LHCN-M2 (cell line): ENCODE results near the gene ARHGEF40. TPM values are rescaled to one million over a fixed set of nuclear protein-coding genes. Genes with fewer than 3 reads are reported as not detected.

Experiments
- DNase-seq: peaks from one replicate; pipeline ENCODE4 v3.0.0-alpha.2; 2012; ENCODE audit warnings: low read depth
- polyA plus RNA-seq: library from polyadenylated mRNA; unstranded; fragments of >200 nt; gene quantifications from one replicate; pipeline ENCODE4 v1.2.1, GENCODE V29; 2012; ENCODE audit warnings: missing spikeins
- total RNA-seq: library from RNA; depleted of rRNA; stranded (reverse); fragments of >200 nt; gene quantifications from 2 replicates; pipeline ENCODE4 v1.2.3, GENCODE V29; 2014; rRNA removed

Gene ARHGEF40
- 42.0 and 43.9 TPM in 2 replicates for total RNA-seq
- 21.4 TPM for polyA plus RNA-seq

- DNase-seq, result peak; percentile 40
These were observed at the start of gene ARHGEF40 for GRCh38 chr14:21070083-21070609. Gene ARHGEF40, plus strand, starts transcription at chr14:21070304. Its CDS starts 93 bp downstream, at chr14:21070397.

GRCh38 chr14:21020977-21021545 lies 49.0 kb upstream of the ARHGEF40 start:
- no peak for DNase-seq

- DNase-seq, result no peak
These were observed 47.4 kb upstream of the ARHGEF40 start for GRCh38 chr14:21022686-21023085.

- DNase-seq, result no peak
These were observed 46.9 kb upstream of the ARHGEF40 start for GRCh38 chr14:21023174-21023573.

- no peak for DNase-seq
These were observed 46.1 kb upstream of the ARHGEF40 start for GRCh38 chr14:21023817-21024584.

- no peak for DNase-seq
These were observed 45.3 kb upstream of the ARHGEF40 start, which contains the start of gene NDRG2 for GRCh38 chr14:21024585-21025370. Gene NDRG2, minus strand, starts transcription at chr14:21025061. Its CDS starts 1,746 bp downstream, at chr14:21023315.

GRCh38 chr14:21025371-21026273 lies 44.5 kb upstream of the ARHGEF40 start:
- DNase-seq, result no peak

GRCh38 chr14:21026274-21026987 lies 43.7 kb upstream of the ARHGEF40 start:
- no peak for DNase-seq

- no peak for DNase-seq
These were observed 43.2 kb upstream of the ARHGEF40 start for GRCh38 chr14:21026988-21027315.

GRCh38 chr14:21029917-21030316 lies 40.2 kb upstream of the ARHGEF40 start, which contains the start of gene TPPP2:
Gene TPPP2, plus strand, starts transcription at chr14:21030217. Its CDS starts 365 bp downstream, at chr14:21030582.
- DNase-seq, result no peak

- DNase-seq, result no peak
These were observed 39.6 kb upstream of the ARHGEF40 start for GRCh38 chr14:21030531-21030930.

GRCh38 chr14:21032326-21033132 lies 37.6 kb upstream of the ARHGEF40 start:
- no peak for DNase-seq

GRCh38 chr14:21033133-21033698 lies 36.9 kb upstream of the ARHGEF40 start:
- no peak for DNase-seq

- no peak for DNase-seq
These were observed 35.4 kb upstream of the ARHGEF40 start, which contains the start of gene RNASE13 for GRCh38 chr14:21034707-21035106. Gene RNASE13, minus strand, starts transcription at chr14:21034807. Its CDS starts 519 bp downstream, at chr14:21034288.

GRCh38 chr14:21036751-21037150 lies 33.4 kb upstream of the ARHGEF40 start:
- peak; percentile 21 for DNase-seq

GRCh38 chr14:21037156-21037555 lies 32.9 kb upstream of the ARHGEF40 start:
- no peak for DNase-seq

- DNase-seq, result peak; percentile 94
These were observed 31.4 kb upstream of the ARHGEF40 start for GRCh38 chr14:21038441-21039422.
